GM23248 (cell line): ENCODE data around the gene PDE3B.

Experiments
- EZH2 ChIP-seq: fragments of 200-600 bp; sonication (generic); IDR thresholded peaks from 2 replicates; pipeline ENCODE4 v1.6.1; 2018; ENCODE audit warnings: antibody characterized with exemption, mild to moderate bottlenecking; ENCODE audit not compliant: insufficient read depth, poor library complexity, severe bottlenecking
- EZH2phosphoT487 ChIP-seq: fragments of 200-600 bp; sonication (generic); IDR thresholded peaks from 2 replicates; pipeline ENCODE4 v1.6.1; 2018; ENCODE audit warnings: antibody characterized with exemption, moderate library complexity, mild to moderate bottlenecking, low read depth; ENCODE audit not compliant: insufficient read depth

DNA sequence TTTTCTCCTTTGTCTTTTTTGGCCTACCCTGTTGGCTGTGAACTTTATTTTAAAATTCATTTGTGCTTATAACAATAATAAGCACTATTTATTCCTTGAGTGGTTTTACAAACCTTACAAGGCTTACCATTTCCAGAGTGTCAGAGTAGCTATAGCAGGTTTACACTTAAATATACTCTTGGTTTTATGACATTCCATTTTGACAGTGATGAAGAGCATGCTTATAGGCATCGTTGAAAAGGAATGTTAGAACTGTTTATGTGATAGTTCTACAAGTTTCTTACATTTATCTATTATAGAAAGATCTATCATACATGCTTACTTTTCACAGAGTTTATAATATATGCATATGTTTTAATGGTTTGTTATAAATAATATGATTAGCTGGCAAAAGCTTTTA lies 84.1 kb downstream of the PDE3B start:
- TF ChIP-seq EZH2phosphoT487 (no peak), EZH2 (no peak)
